Measurements from ENCODE around the gene ARID5B. TPM values are rescaled to one million over a fixed set of nuclear protein-coding genes. Genes with fewer than 3 reads are reported as not detected.
A peak's percentile ranks its signal among the peaks of the same experiment; 100 is the strongest.

The ARID5B gene
- total RNA-seq, 2 experiments from 2014 or later = 49.2 to 51.3 TPM

DNA sequence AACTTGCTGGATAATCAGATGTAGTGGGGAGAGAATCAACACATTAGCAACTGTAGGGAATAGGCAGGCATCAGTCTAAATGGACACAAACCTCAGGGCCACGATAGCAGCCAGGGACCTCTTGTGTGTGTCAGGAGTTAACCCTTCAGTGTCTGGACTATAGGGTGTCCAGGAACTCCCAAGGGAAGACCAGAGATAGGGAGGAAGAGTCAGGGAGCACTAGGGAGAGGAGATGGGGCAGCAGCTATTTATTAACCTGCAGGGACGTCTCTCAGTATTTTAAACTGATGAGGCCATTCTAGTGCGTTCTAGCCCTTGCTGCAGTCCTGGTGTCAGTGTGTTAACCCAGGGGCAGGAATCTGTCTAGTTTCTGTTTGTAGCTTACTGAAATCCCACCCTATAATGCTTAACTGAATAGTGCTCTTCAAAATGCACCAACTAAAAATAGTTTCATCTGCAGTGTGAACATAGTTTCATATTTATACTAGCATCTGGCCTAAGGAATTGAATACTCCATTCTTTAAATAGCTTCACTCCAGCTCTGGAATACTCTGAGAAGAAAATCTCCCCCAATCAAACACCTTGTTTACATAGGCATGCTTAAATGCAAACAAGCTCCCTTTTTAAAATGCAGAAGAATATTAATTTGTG lies 62.7 kb downstream of the ARID5B start:
- ATAC-seq (ENCODE audit: poor library complexity) = no peak
- intact Hi-C loops (cut with DNase I, micrococcal nuclease) = no loop called here
- Histone ChIP-seq H3K4me1 (ENCODE audit: insufficient read depth, low read length) (peaks cover 22% of the 10 kb centered on the region), H3K36me3 (ENCODE audit: insufficient read depth, low read length) (peaks cover 28% of the 10 kb centered on the region), H3K4me3 (ENCODE audit: low read length) (no peak overlapping the region), H3K27ac (ENCODE audit: low read depth in 1 of 2, low read length in 2 of 2) (no peak overlapping the region), H3K9me3 (ENCODE audit: control insufficient read depth in 1 of 2, insufficient read depth in 1 of 2, low read length in 2 of 2) (no peaks in the 10 kb centered on the region), H3K27me3 (ENCODE audit: control insufficient read depth in 1 of 2, insufficient read depth in 2 of 2, low read length in 2 of 2) (no peaks in the 10 kb centered on the region)
- Mint-ChIP-seq H3K4me3 (no peak overlapping the region), H3K36me3 (ENCODE audit: low read depth) (peaks cover 67% of the 10 kb centered on the region), H3K27ac (peak overlapping the region; percentile 24), H3K27me3 (no peaks in the 10 kb centered on the region), H3K9me3 (peaks cover 5% of the 10 kb centered on the region), H3K4me1 (ENCODE audit: low read depth) (peaks cover 64% of the 10 kb centered on the region)
- TF ChIP-seq, protein P1, sequence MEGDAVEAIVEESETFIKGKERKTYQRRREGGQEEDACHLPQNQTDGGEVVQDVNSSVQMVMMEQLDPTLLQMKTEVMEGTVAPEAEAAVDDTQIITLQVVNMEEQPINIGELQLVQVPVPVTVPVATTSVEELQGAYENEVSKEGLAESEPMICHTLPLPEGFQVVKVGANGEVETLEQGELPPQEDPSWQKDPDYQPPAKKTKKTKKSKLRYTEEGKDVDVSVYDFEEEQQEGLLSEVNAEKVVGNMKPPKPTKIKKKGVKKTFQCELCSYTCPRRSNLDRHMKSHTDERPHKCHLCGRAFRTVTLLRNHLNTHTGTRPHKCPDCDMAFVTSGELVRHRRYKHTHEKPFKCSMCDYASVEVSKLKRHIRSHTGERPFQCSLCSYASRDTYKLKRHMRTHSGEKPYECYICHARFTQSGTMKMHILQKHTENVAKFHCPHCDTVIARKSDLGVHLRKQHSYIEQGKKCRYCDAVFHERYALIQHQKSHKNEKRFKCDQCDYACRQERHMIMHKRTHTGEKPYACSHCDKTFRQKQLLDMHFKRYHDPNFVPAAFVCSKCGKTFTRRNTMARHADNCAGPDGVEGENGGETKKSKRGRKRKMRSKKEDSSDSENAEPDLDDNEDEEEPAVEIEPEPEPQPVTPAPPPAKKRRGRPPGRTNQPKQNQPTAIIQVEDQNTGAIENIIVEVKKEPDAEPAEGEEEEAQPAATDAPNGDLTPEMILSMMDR (IDR thresholded peaks at IDR 0.05) = no peak
- CTCF ChIA-PET = interaction anchor here (1.4 kb wide), 1 partner anchor 66 kb away, joined by 3 read pairs; no protein-coding TSS in a partner anchor
- POLR2A ChIA-PET = interaction anchor here (0.9 to 1.8 kb wide), 3 partner anchors 25 to 61 kb away, joined by 3 to 9 read pairs (median 4); no protein-coding TSS in a partner anchor
- DNase-seq = no peak

DNA sequence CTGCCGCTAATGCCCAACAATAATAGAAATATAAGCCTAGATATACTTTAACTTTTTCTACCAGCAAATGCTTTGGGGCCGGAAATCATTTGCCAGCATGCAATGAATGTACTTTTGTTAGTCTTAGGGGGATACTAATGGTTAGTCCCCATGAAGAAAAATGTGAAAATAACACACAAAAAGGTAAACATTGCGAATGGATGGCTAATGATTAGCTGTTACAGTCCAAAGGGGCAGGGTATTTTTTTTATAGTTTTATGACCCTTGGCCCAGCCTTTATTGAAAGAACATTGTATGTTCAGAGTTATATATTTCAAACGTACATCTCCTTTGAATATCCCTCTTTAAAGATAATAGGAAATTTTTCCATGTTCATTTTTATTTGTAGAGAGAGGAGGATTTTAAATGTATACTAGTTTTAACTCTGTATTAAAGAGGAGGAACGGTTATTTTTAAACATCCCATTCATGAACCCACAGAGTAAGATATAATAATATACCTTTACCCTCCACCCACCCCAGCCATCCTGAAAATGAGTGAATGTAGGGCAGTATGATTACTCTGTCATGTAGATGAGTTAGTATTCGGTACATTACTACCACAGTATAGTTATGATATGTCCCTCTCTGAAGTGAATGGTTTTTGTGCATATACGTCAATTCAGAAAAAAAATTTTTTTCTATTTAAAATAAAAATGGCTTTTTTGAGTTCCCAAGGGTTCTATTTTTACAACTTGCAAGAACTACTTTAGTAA lies 63.6 kb downstream of the ARID5B start:
- no peak overlapping the region for H3K4me3 Mint-ChIP-seq
- H3K36me3 Mint-ChIP-seq (ENCODE audit: low read depth) = peaks cover 71% of the 10 kb centered on the region

DNA sequence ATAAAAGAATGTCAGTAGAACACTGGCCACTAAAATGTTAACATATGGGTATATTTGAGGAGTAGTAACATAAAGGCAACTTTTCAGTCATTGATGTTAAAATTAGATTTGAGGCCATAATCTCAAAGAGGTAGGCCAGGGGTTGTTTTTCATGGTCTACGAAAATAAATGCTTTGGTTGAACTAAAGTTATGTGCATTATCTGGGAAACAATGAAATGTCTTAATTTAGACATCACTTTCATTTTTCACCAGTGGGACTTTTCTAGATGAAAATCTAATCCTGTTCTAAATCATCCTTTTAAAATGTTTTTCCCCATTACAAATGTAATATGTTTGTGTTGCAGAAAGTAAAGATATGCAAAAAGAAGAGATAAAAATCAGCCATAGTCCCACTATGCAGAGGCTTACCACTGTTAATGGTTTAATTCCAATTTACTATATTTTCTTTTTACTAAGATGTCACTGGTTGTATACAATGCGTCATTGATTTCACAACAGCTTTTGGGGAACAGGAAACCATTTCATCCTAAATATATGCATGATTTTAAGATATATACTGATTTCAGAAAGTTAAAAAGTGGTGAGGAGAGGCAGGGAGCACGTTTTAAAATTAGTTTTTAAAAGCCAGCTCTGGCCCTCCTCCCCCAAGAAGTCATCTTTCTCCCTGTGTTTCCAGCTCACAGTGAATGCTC lies 64.3 kb downstream of the ARID5B start:
- POLR2A ChIA-PET = interaction anchor here (0.5 kb wide), 1 partner anchor 13 kb away, joined by 3 read pairs; no protein-coding TSS in a partner anchor
- intact Hi-C loops (cut with DNase I, micrococcal nuclease) = no loop called here

More for the DNA sequence above, 63.6 kb downstream of the ARID5B start:
- peaks cover 35% of the 10 kb centered on the region for H3K36me3 ChIP-seq (ENCODE audit: insufficient read depth, low read length)
- intact Hi-C loops (cut with DNase I, micrococcal nuclease) = no loop called here
- Mint-ChIP-seq H3K27ac (no peak overlapping the region), H3K27me3 (no peaks in the 10 kb centered on the region), H3K4me1 (ENCODE audit: low read depth) (peaks cover 59% of the 10 kb centered on the region), H3K9me3 (peaks cover 5% of the 10 kb centered on the region)
- H3K4me1 ChIP-seq (ENCODE audit: insufficient read depth, low read length) = peaks cover 22% of the 10 kb centered on the region
- CTCF ChIA-PET = interaction anchor here (1.4 kb wide), 1 partner anchor 67 kb away, joined by 3 read pairs; no protein-coding TSS in a partner anchor
- H3K4me3 ChIP-seq (ENCODE audit: low read length) = no peak overlapping the region
- no peaks in the 10 kb centered on the region for H3K27me3 ChIP-seq (ENCODE audit: control insufficient read depth in 1 of 2, insufficient read depth in 2 of 2, low read length in 2 of 2)
- H3K9me3 ChIP-seq (ENCODE audit: control insufficient read depth in 1 of 2, insufficient read depth in 1 of 2, low read length in 2 of 2) = no peaks in the 10 kb centered on the region
- TF ChIP-seq, protein P1 (IDR thresholded peaks at IDR 0.05) = no peak
- H3K27ac ChIP-seq (ENCODE audit: low read depth in 1 of 2, low read length in 2 of 2) = no peak overlapping the region
- no peak for ATAC-seq (ENCODE audit: poor library complexity)
- POLR2A ChIA-PET = interaction anchor here (1.5 to 1.8 kb wide), 2 partner anchors 28 to 62 kb away, joined by 4 to 9 read pairs; no protein-coding TSS in a partner anchor
- DNase-seq = no peak

More for the DNA sequence above, 64.3 kb downstream of the ARID5B start:
- CTCF ChIA-PET = interaction anchor here (0.5 kb wide), 1 partner anchor 46 kb away, joined by 3 read pairs; no protein-coding TSS in a partner anchor
- Histone ChIP-seq H3K9me3 (ENCODE audit: control insufficient read depth in 1 of 2, insufficient read depth in 1 of 2, low read length in 2 of 2) (no peaks in the 10 kb centered on the region), H3K4me1 (ENCODE audit: insufficient read depth, low read length) (peaks cover 22% of the 10 kb centered on the region), H3K4me3 (ENCODE audit: low read length) (no peak overlapping the region), H3K27me3 (ENCODE audit: control insufficient read depth in 1 of 2, insufficient read depth in 2 of 2, low read length in 2 of 2) (no peaks in the 10 kb centered on the region), H3K27ac (ENCODE audit: low read depth in 1 of 2, low read length in 2 of 2) (no peak overlapping the region), H3K36me3 (ENCODE audit: insufficient read depth, low read length) (peaks cover 35% of the 10 kb centered on the region)
- Mint-ChIP-seq H3K27ac (no peak overlapping the region), H3K27me3 (no peaks in the 10 kb centered on the region), H3K4me3 (no peak overlapping the region), H3K4me1 (ENCODE audit: low read depth) (peaks cover 61% of the 10 kb centered on the region), H3K9me3 (peaks cover 5% of the 10 kb centered on the region), H3K36me3 (ENCODE audit: low read depth) (peaks cover 79% of the 10 kb centered on the region)
- ATAC-seq (ENCODE audit: poor library complexity) (no peak), DNase-seq (no peak)
- TF ChIP-seq, protein P1 (IDR thresholded peaks at IDR 0.05) = no peak
